Measurements from ENCODE around the gene SMIM44.
A peak's percentile ranks its signal among the peaks of the same experiment; 100 is the strongest.
"Not testable (repeated sequence)": the region's sequence is repeated elsewhere in the genome, so short reads cannot be mapped to it uniquely, and the experiment has no call there.

Gene SMIM44

GRCh38 chr19:3516675-3517207 is 33.5 kb upstream of the SMIM44 start:
- no peak for DNase-seq

- DNase-seq: no peak
Measured at GRCh38 chr19:3515891-3516422, 32.7 kb upstream of the SMIM44 start.

- DNase-seq: no peak
Measured at GRCh38 chr19:3514930-3515329, 31.7 kb upstream of the SMIM44 start.

- no peak for DNase-seq
Measured at GRCh38 chr19:3513229-3514140, 30.2 kb upstream of the SMIM44 start.

GRCh38 chr19:3512562-3513228 is 29.5 kb upstream of the SMIM44 start:
- no peak for DNase-seq

- no peak for DNase-seq
Measured at GRCh38 chr19:3511506-3512251, 28.4 kb upstream of the SMIM44 start.

GRCh38 chr19:3510727-3511126 is 27.5 kb upstream of the SMIM44 start:
- no peak for DNase-seq

- no peak for DNase-seq
Measured at GRCh38 chr19:3509566-3509989, 26.3 kb upstream of the SMIM44 start.

- no peak for DNase-seq
Measured at GRCh38 chr19:3508771-3509535, 25.7 kb upstream of the SMIM44 start.

GRCh38 chr19:3508121-3508661 is 24.9 kb upstream of the SMIM44 start:
- not testable (repeated sequence) for DNase-seq

GRCh38 chr19:3507371-3508120 is 24.3 kb upstream of the SMIM44 start:
- DNase-seq: no peak

GRCh38 chr19:3506384-3507340 is 23.4 kb upstream of the SMIM44 start:
- DNase-seq: no peak

GRCh38 chr19:3505598-3506383 is 22.6 kb upstream of the SMIM44 start, which contains the start of gene FZR1:
TSS of gene FZR1 (plus strand) at chr19:3506311. CDS start at chr19:3522990, 16,679 bp downstream.
- peak; percentile 98 for DNase-seq

- DNase-seq: no peak
Measured at GRCh38 chr19:3504735-3505134, 21.5 kb upstream of the SMIM44 start.

GRCh38 chr19:3503036-3503572 is 19.9 kb upstream of the SMIM44 start:
- DNase-seq: no peak

GRCh38 chr19:3501780-3502179 is 18.5 kb upstream of the SMIM44 start:
- DNase-seq: no peak

- peak; percentile 86 for DNase-seq
Measured at GRCh38 chr19:3500429-3501101, 17.3 kb upstream of the SMIM44 start, which contains the start of gene DOHH. TSS of gene DOHH (minus strand) at chr19:3500674. CDS start at chr19:3496814, 3,860 bp downstream.

Measured in GDM1 (cell line).